HL-60 (cell line): ENCODE results near the gene PLCE1.

Experiments used
- DNase-seq, 2 experiments: peaks; one replicate each; pipeline ENCODE4 v3.0.0-alpha.2; 2010 to 2020; ENCODE audit warnings: low read depth in 1 of 2, low spot score in 1 of 2
- H3K27ac ChIP-seq: fragments of 250-450 bp; sonication (Bioruptor Pico); replicated peaks from 2 replicates; pipeline ENCODE4 v1.5.1; 2020; ENCODE audit warnings: mild to moderate bottlenecking, moderate library complexity
- H3K27me3 ChIP-seq: fragments of 250-450 bp; sonication (Bioruptor Pico); 2 replicates; pipeline ENCODE4 v1.5.1; 2021; ENCODE audit warnings: mild to moderate bottlenecking, moderate library complexity; ENCODE audit not compliant: insufficient read depth, poor library complexity, severe bottlenecking
- H3K4me3 ChIP-seq: replicated peaks from 2 replicates; pipeline ENCODE4 v1.5.1; 2011; ENCODE audit warnings: mild to moderate bottlenecking, control low read depth, low read length; ENCODE audit not compliant: insufficient read depth
- GABPA ChIP-seq: IDR thresholded peaks from 2 replicates; pipeline ENCODE4 v1.6.1; 2012; ENCODE audit warnings: low read depth
- POLR2AphosphoS5 ChIP-seq: IDR thresholded peaks from 2 replicates; pipeline ENCODE4 v1.6.1; 2012; ENCODE audit warnings: low read depth
- REST ChIP-seq: IDR thresholded peaks from 2 replicates; pipeline ENCODE4 v1.6.1; 2012; ENCODE audit warnings: low read depth; ENCODE audit not compliant: insufficient replicate concordance
- SPI1 ChIP-seq: IDR thresholded peaks from 2 replicates; pipeline ENCODE4 v1.6.1; 2012; ENCODE audit warnings: low read depth, mild to moderate bottlenecking, borderline replicate concordance
- TF ChIP-seq, protein P1 (sequence below): IDR thresholded peaks from one replicate; pipeline ENCODE4 v1.5.1; 2011; ENCODE audit warnings: low read length, control low read depth, inconsistent platforms; ENCODE audit not compliant: insufficient read depth

PLCE1 gene

GRCh38 chr10:93992400-93993030, 1.2 kb upstream of the PLCE1 start:
- no peak for DNase-seq

GRCh38 chr10:93993414-93993781, 333 bp upstream of the PLCE1 start:
- Histone ChIP-seq H3K4me3 (no peak overlapping the region), H3K27me3 (peaks cover 35% of the 10 kb centered on the region), H3K27ac (no peak overlapping the region)
- DNase-seq = no peak
- TF ChIP-seq, protein P1, sequence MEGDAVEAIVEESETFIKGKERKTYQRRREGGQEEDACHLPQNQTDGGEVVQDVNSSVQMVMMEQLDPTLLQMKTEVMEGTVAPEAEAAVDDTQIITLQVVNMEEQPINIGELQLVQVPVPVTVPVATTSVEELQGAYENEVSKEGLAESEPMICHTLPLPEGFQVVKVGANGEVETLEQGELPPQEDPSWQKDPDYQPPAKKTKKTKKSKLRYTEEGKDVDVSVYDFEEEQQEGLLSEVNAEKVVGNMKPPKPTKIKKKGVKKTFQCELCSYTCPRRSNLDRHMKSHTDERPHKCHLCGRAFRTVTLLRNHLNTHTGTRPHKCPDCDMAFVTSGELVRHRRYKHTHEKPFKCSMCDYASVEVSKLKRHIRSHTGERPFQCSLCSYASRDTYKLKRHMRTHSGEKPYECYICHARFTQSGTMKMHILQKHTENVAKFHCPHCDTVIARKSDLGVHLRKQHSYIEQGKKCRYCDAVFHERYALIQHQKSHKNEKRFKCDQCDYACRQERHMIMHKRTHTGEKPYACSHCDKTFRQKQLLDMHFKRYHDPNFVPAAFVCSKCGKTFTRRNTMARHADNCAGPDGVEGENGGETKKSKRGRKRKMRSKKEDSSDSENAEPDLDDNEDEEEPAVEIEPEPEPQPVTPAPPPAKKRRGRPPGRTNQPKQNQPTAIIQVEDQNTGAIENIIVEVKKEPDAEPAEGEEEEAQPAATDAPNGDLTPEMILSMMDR = no peak
- TF ChIP-seq POLR2AphosphoS5 (no peak), SPI1 (no peak), GABPA (no peak), REST (no peak)

More at GRCh38 chr10:93992400-93993030, 1.2 kb upstream of the PLCE1 start:
- no peak overlapping the region for H3K27ac ChIP-seq
- peaks cover 35% of the 10 kb centered on the region for H3K27me3 ChIP-seq
- no peak for TF ChIP-seq SPI1
- no peak for TF ChIP-seq REST
- no peak for TF ChIP-seq GABPA
- TF ChIP-seq POLR2AphosphoS5 = no peak
- TF ChIP-seq, protein P1 = no peak
- no peak overlapping the region for H3K4me3 ChIP-seq

GRCh38 chr10:93994438-93994801, 689 bp downstream of the PLCE1 start:
- Histone ChIP-seq H3K4me3 (no peak overlapping the region), H3K27me3 (peaks cover 35% of the 10 kb centered on the region)
- no peak for DNase-seq

More at GRCh38 chr10:93994438-93994801, 689 bp downstream of the PLCE1 start:
- no peak for TF ChIP-seq SPI1
- TF ChIP-seq GABPA = no peak
- TF ChIP-seq REST = no peak
- TF ChIP-seq POLR2AphosphoS5 = no peak
- TF ChIP-seq, protein P1 = no peak
- H3K27ac ChIP-seq = no peak overlapping the region
